CD14-positive monocyte (primary cell): Measurements from ENCODE around the gene GADD45GIP1. TPM values are rescaled to one million over a fixed set of nuclear protein-coding genes. Genes with fewer than 3 reads are reported as not detected.
A peak's percentile ranks its signal among the peaks of the same experiment; 100 is the strongest.

Experiments
- DNase-seq, 3 donors: peaks; one replicate each; pipeline ENCODE4 v3.0.0-alpha.2; 2011 to 2022
- H2AFZ ChIP-seq: 2 replicates; pipeline ENCODE4 v1.6.0; 2012; ENCODE audit warnings: mild to moderate bottlenecking, low read depth, low read length, inconsistent platforms; ENCODE audit not compliant: insufficient read depth, poor library complexity, severe bottlenecking
- H3K27ac ChIP-seq, 2 donors: 1 replicate in 1 of 2; 2 replicates in 1 of 2; pipeline ENCODE4 v1.5.1; 2012 to 2013; ENCODE audit warnings: low read length in 2 of 2, control low read depth in 1 of 2, inconsistent platforms in 1 of 2, low read depth in 1 of 2, mild to moderate bottlenecking in 1 of 2
- H3K27me3 ChIP-seq, 2 donors: one replicate each; pipeline versions ENCODE4 v1.6.0 to v1.6.1; 2011 to 2013; ENCODE audit warnings: low read length in 2 of 2; ENCODE audit not compliant: control insufficient read depth in 2 of 2, insufficient read depth in 2 of 2
- H3K36me3 ChIP-seq, 2 donors: replicated peaks in 1 of 2; 1 replicate in 1 of 2; 2 replicates in 1 of 2; pipeline versions ENCODE4 v1.5.1 to v1.6.1; 2012 to 2013; ENCODE audit warnings: low read length in 2 of 2, control low read depth in 1 of 2, inconsistent platforms in 1 of 2, mild to moderate bottlenecking in 1 of 2; ENCODE audit not compliant: insufficient read depth in 2 of 2, control insufficient read depth in 1 of 2
- H3K4me1 ChIP-seq, 2 donors: 1 replicate in 1 of 2; 2 replicates in 1 of 2; pipeline versions ENCODE4 v1.5.1 to v1.6.1; 2012 to 2013; ENCODE audit warnings: low read length in 2 of 2, control low read depth in 1 of 2, inconsistent platforms in 1 of 2, mild to moderate bottlenecking in 1 of 2, moderate library complexity in 1 of 2; ENCODE audit not compliant: insufficient read depth in 2 of 2, control insufficient read depth in 1 of 2
- H3K4me2 ChIP-seq: replicated peaks from 2 replicates; pipeline ENCODE3; 2012; ENCODE audit warnings: low read length, moderate library complexity, mild to moderate bottlenecking; ENCODE audit not compliant: poor library complexity, severe bottlenecking; ENCODE audit errors: extremely low read depth
- H3K4me3 ChIP-seq, 3 experiments: fragments of 200-600 bp in 1 of 3; sonication (generic) in 1 of 3; replicated peaks in 1 of 3; 1 replicate in 2 of 3; 2 replicates in 1 of 3; pipeline ENCODE4 v1.5.1; 2011 to 2013; ENCODE audit warnings: low read length in 3 of 3, mild to moderate bottlenecking in 3 of 3, control low read depth in 2 of 3, low read depth in 2 of 3, inconsistent platforms in 1 of 3, moderate library complexity in 1 of 3
- H3K79me2 ChIP-seq: 2 replicates; pipeline ENCODE4 v1.6.0; 2012; ENCODE audit warnings: mild to moderate bottlenecking, control low read depth, inconsistent platforms, low read length, moderate library complexity; ENCODE audit not compliant: insufficient read depth
- H3K9ac ChIP-seq: 2 replicates; pipeline ENCODE4 v1.6.0; 2017; ENCODE audit warnings: low read length, mild to moderate bottlenecking; ENCODE audit not compliant: insufficient read depth, poor library complexity, severe bottlenecking
- H3K9me3 ChIP-seq, 2 donors: replicated peaks in 1 of 2; 1 replicate in 1 of 2; 2 replicates in 1 of 2; pipeline versions ENCODE4 v1.5.1 to v1.6.1; 2012 to 2013; ENCODE audit warnings: low read length in 2 of 2, control low read depth in 1 of 2; ENCODE audit not compliant: control insufficient read depth in 1 of 2, insufficient read depth in 1 of 2
- H4K20me1 ChIP-seq: 2 replicates; pipeline ENCODE4 v1.6.0; 2012; ENCODE audit warnings: mild to moderate bottlenecking, low read length, control low read depth, moderate library complexity; ENCODE audit not compliant: insufficient read depth
- H3K27ac Mint-ChIP-seq, 7 donors: one replicate each; pipeline ENCODE4 v1.8.0; 2020; ENCODE audit warnings: mild to moderate bottlenecking in 7 of 7, mixed read lengths in 7 of 7, moderate library complexity in 6 of 7, inconsistent platforms in 2 of 7
- H3K27me3 Mint-ChIP-seq, 3 donors: one replicate each; pipeline ENCODE4 v1.8.0; 2021 to 2022; ENCODE audit warnings: low read depth in 3 of 3, mild to moderate bottlenecking in 3 of 3, mixed read lengths in 3 of 3, moderate library complexity in 3 of 3, inconsistent platforms in 1 of 3
- H3K36me3 Mint-ChIP-seq, 2 donors: one replicate each; pipeline ENCODE4 v1.8.0; 2020; ENCODE audit warnings: mixed read lengths in 2 of 2, inconsistent platforms in 1 of 2, mild to moderate bottlenecking in 1 of 2
- H3K4me1 Mint-ChIP-seq: one replicate; pipeline ENCODE4 v1.8.0; 2020; ENCODE audit warnings: mild to moderate bottlenecking, mixed read lengths
- H3K4me3 Mint-ChIP-seq, 2 donors: one replicate each; pipeline ENCODE4 v1.8.0; 2020; ENCODE audit warnings: mild to moderate bottlenecking in 2 of 2, mixed read lengths in 2 of 2, moderate library complexity in 1 of 2
- H3K9me3 Mint-ChIP-seq, 7 donors: one replicate each; pipeline ENCODE4 v1.8.0; 2020 to 2022; ENCODE audit warnings: mixed read lengths in 7 of 7, mild to moderate bottlenecking in 6 of 7, moderate library complexity in 6 of 7, inconsistent platforms in 2 of 7
- CTCF ChIP-seq: fragments of 200-600 bp; IDR thresholded peaks from one replicate; pipeline ENCODE4 v1.8.0; 2022; ENCODE audit warnings: antibody characterized with exemption, mild to moderate bottlenecking
- WGBS: methylation state at CpG from one replicate; pipeline ENCODE4 v1.1.5; 2013; ENCODE audit warnings: missing lambda C conversion rate; ENCODE audit not compliant: insufficient coverage; 5-methylcytosine and 5-hydroxymethylcytosine counted together
- intact Hi-C, 2 donors: fragments of 100-400 bp; cut with micrococcal nuclease; formaldehyde crosslinking; loops; one replicate each; pipeline versions ENCODE4 v1.15.0 to v1.15.1; 2023
- polyA plus RNA-seq, 3 donors: library from polyadenylated mRNA; depleted of rRNA in 1 of 3; unstranded in 2 of 3; stranded (reverse) in 1 of 3; fragments of 300-500 nt in 2 of 3; fragments of >200 nt in 1 of 3; fragmentation: Illumina TruSeq in 2 of 3; gene quantifications; 1 replicate in 2 of 3; 2 replicates in 1 of 3; pipeline ENCODE4 v1.2.3, GENCODE V29; 2012 to 2021

GADD45GIP1 gene
- polyA plus RNA-seq, 3 donors = 8.3 to 42.4 (median 31.6) TPM

- Mint-ChIP-seq H3K27me3 (peaks cover 0 to 2% (median 1%) of the 10 kb centered on the region in 3 donors), H3K9me3 (no peaks in the 10 kb centered on the region), H3K4me3 (peak overlapping the region; percentile 97 to 99), H3K36me3 (peaks cover 42 to 46% of the 10 kb centered on the region in 2 donors), H3K4me1 (peaks cover 56% of the 10 kb centered on the region), H3K27ac (peak overlapping the region; percentile 91 to 97 (median 96))
- TF ChIP-seq CTCF = no peak
- Histone ChIP-seq H3K27ac (peak overlapping the region; percentile 68 to 98), H4K20me1 (peaks cover 55% of the 10 kb centered on the region), H3K4me1 (peaks cover 44 to 66% of the 10 kb centered on the region in 2 donors), H3K4me2 (peak overlapping the region; percentile 94), H2AFZ (no peak overlapping the region), H3K27me3 (no peaks in the 10 kb centered on the region), H3K9ac (peak overlapping the region; percentile 100), H3K4me3 (peak overlapping the region; percentile 77 to 100 (median 77)), H3K36me3 (peaks cover 28 to 43% of the 10 kb centered on the region in 2 donors), H3K9me3 (no peaks in the 10 kb centered on the region), H3K79me2 (peaks cover 59% of the 10 kb centered on the region)
- intact Hi-C loops = loop anchor here (5.0 to 10.0 kb wide), 2 partner anchors 54 to 147 kb away; partner anchors contain the start of genes DNASE2 (in 1 of the 2), JUNB (in 1 of the 2) and KLF1 (in 1 of the 2)
- under 1% methylated on average over 44 of the region's 54 CpGs for WGBS
- peak; percentile 20 to 50 (median 50) for DNase-seq
Measured at GRCh38 chr19:12938779-12939601, 18.0 kb downstream of the GADD45GIP1 start.

GRCh38 chr19:12937927-12938778 lies 18.9 kb downstream of the GADD45GIP1 start, which contains the start of gene CALR:
Gene CALR (plus strand): TSS chr19:12938609. CDS start chr19:12938680, 71 bp downstream.
- Mint-ChIP-seq H3K9me3 (no peaks in the 10 kb centered on the region), H3K4me1 (peaks cover 53% of the 10 kb centered on the region), H3K27ac (peak within 1 kb of the TSS; percentile 91 to 97 (median 96)), H3K36me3 (peaks cover 34 to 38% of the 10 kb centered on the region in 2 donors), H3K27me3 (peaks cover 0 to 2% (median 1%) of the 10 kb centered on the region in 3 donors), H3K4me3 (peak within 1 kb of the TSS; percentile 97 to 99)
- H3K9ac ChIP-seq = peak within 1 kb of the TSS; percentile 100
- no peaks in the 10 kb centered on the region for H3K9me3 ChIP-seq
- no peak for TF ChIP-seq CTCF
- H3K4me2 ChIP-seq = peak within 1 kb of the TSS; percentile 94
- peaks cover 58% of the 10 kb centered on the region for H3K79me2 ChIP-seq
- intact Hi-C loops = loop anchor here (5.0 to 10.0 kb wide), 2 partner anchors 53 to 146 kb away; partner anchors contain the start of genes DNASE2 (in 1 of the 2), JUNB (in 1 of the 2) and KLF1 (in 1 of the 2)
- peak within 1 kb of the TSS; percentile 77 to 100 (median 77) for H3K4me3 ChIP-seq
- peaks cover 46% of the 10 kb centered on the region for H4K20me1 ChIP-seq
- H3K36me3 ChIP-seq = peaks cover 22 to 34% of the 10 kb centered on the region in 2 donors
- peak; percentile 99 to 100 (median 100) for DNase-seq
- H3K27ac ChIP-seq = peak within 1 kb of the TSS; percentile 82 to 98
- no peaks in the 10 kb centered on the region for H3K27me3 ChIP-seq
- WGBS = under 1% methylated on average over 59 of the region's 63 CpGs
- peak within 1 kb of the TSS; percentile 85 for H2AFZ ChIP-seq
- H3K4me1 ChIP-seq = peaks cover 47 to 64% of the 10 kb centered on the region in 2 donors
